Osteoblast (primary cell): ENCODE measurements around the gene PHLDB1. TPM values are rescaled to one million over a fixed set of nuclear protein-coding genes. Genes with fewer than 3 reads are reported as not detected.

Experiments used
- DNase-seq: peaks from one replicate; pipeline ENCODE4 v3.0.0; 2011; ENCODE audit warnings: low spot score, mixed read lengths; ENCODE audit not compliant: insufficient read length; ENCODE audit errors: missing footprints
- H2AFZ ChIP-seq: 2 replicates; pipeline ENCODE4 v1.6.0; 2011; ENCODE audit warnings: mild to moderate bottlenecking, low read length
- H3K27ac ChIP-seq: 2 replicates; pipeline ENCODE4 v1.5.1; 2011; ENCODE audit warnings: mild to moderate bottlenecking, low read depth, low read length, moderate library complexity
- H3K27me3 ChIP-seq: 2 replicates; pipeline ENCODE4 v1.6.0; 2012; ENCODE audit warnings: mild to moderate bottlenecking, control low read depth, inconsistent platforms, low read length, moderate library complexity; ENCODE audit not compliant: insufficient read depth
- H3K36me3 ChIP-seq: 2 replicates; pipeline ENCODE4 v1.5.1; 2011; ENCODE audit warnings: mild to moderate bottlenecking, low read length, control low read depth, moderate library complexity; ENCODE audit not compliant: insufficient read depth
- H3K4me1 ChIP-seq: 2 replicates; pipeline ENCODE4 v1.5.1; 2011; ENCODE audit warnings: mild to moderate bottlenecking, low read length, control low read depth, moderate library complexity; ENCODE audit not compliant: insufficient read depth
- H3K4me2 ChIP-seq: 2 replicates; pipeline ENCODE4 v1.6.0; 2011; ENCODE audit warnings: mild to moderate bottlenecking, low read length; ENCODE audit not compliant: insufficient read depth
- H3K4me3 ChIP-seq: fragments of 200-600 bp; sonication (generic); 3 replicates; pipeline ENCODE4 v1.5.1; 2012; ENCODE audit warnings: mild to moderate bottlenecking, low read length, inconsistent platforms; ENCODE audit not compliant: insufficient read depth
- H3K79me2 ChIP-seq: 2 replicates; pipeline ENCODE4 v1.6.0; 2012; ENCODE audit warnings: mild to moderate bottlenecking, low read length, control low read depth, inconsistent platforms; ENCODE audit not compliant: insufficient read depth
- H3K9me3 ChIP-seq: 2 replicates; pipeline ENCODE4 v1.5.1; 2011; ENCODE audit warnings: low read depth, low read length, control low read depth
- H4K20me1 ChIP-seq: 2 replicates; pipeline ENCODE4 v1.6.0; 2012; ENCODE audit warnings: mild to moderate bottlenecking, low read length, control low read depth; ENCODE audit not compliant: insufficient read depth
- CTCF ChIP-seq: IDR thresholded peaks from 2 replicates; pipeline ENCODE4 v1.5.1; 2011; ENCODE audit warnings: mild to moderate bottlenecking, low read depth, low read length, moderate library complexity; ENCODE audit errors: extremely low read depth
- total RNA-seq: library from RNA; depleted of rRNA; stranded (reverse); fragments of >200 nt; gene quantifications from 2 replicates; pipeline ENCODE4 v1.2.3, GENCODE V29; 2012

PHLDB1 gene
- total RNA-seq, 1 donor: 96.3 TPM

- peak; percentile 76 for TF ChIP-seq CTCF
- Histone ChIP-seq H3K27ac (no peak overlapping the region), H3K79me2 (no peaks in the 10 kb centered on the region), H3K9me3 (no peaks in the 10 kb centered on the region), H2AFZ (peak overlapping the region; percentile 77), H3K36me3 (no peaks in the 10 kb centered on the region), H3K4me1 (peaks cover 11% of the 10 kb centered on the region), H4K20me1 (no peaks in the 10 kb centered on the region), H3K4me3 (peak overlapping the region; percentile 62), H3K4me2 (peak overlapping the region; percentile 84), H3K27me3 (peaks cover 2% of the 10 kb centered on the region)
- peak; percentile 98 for DNase-seq
These were observed 82.6 kb downstream of the PHLDB1 start for GRCh38 chr11:118689852-118690552.

- no peak for TF ChIP-seq CTCF
- Histone ChIP-seq H3K4me3 (no peak overlapping the region), H3K4me2 (peak overlapping the region; percentile 84), H2AFZ (peak overlapping the region; percentile 77), H3K27me3 (no peaks in the 10 kb centered on the region), H3K4me1 (peaks cover 11% of the 10 kb centered on the region), H3K9me3 (no peaks in the 10 kb centered on the region), H3K27ac (no peak overlapping the region), H4K20me1 (no peaks in the 10 kb centered on the region), H3K79me2 (no peaks in the 10 kb centered on the region), H3K36me3 (no peaks in the 10 kb centered on the region)
- DNase-seq: no peak
These were observed 83.3 kb downstream of the PHLDB1 start for GRCh38 chr11:118690553-118691304.

- Histone ChIP-seq H3K79me2 (no peaks in the 10 kb centered on the region), H2AFZ (peak overlapping the region; percentile 48), H3K4me2 (no peak overlapping the region), H3K9me3 (no peaks in the 10 kb centered on the region), H3K36me3 (no peaks in the 10 kb centered on the region), H3K4me1 (peaks cover 11% of the 10 kb centered on the region), H3K27ac (no peak overlapping the region), H3K27me3 (no peaks in the 10 kb centered on the region), H3K4me3 (no peak overlapping the region), H4K20me1 (no peaks in the 10 kb centered on the region)
- TF ChIP-seq CTCF: no peak
- peak; percentile 87 for DNase-seq
These were observed 84.8 kb downstream of the PHLDB1 start for GRCh38 chr11:118691926-118692830.
